ENCODE results near the gene SERPINB3. TPM values are rescaled to one million over a fixed set of nuclear protein-coding genes. Genes with fewer than 3 reads are reported as not detected.

The SERPINB3 gene
- total and polyA plus RNA-seq, 2 of the 13 experiments (the other 11 are each of a cell fraction or from before 2014, with no cell fraction given), result not detected

GRCh38 chr18:63701952-63702351 is 40.3 kb upstream of the SERPINB3 start:
- Histone ChIP-seq H3K9ac (ENCODE audit: insufficient read depth, low read depth, low read length) (no peak overlapping the region), H3K4me1 (ENCODE audit: insufficient read depth, low read length) (no peaks in the 10 kb centered on the region), H3K4me2 (ENCODE audit: low read depth, low read length) (no peak overlapping the region), H3K27me3 (ENCODE audit: control insufficient read depth in 1 of 2, insufficient read depth in 2 of 2, low read length in 2 of 2) (no peaks in the 10 kb centered on the region), H3K9me3 (ENCODE audit: low read length) (no peaks in the 10 kb centered on the region), H3K79me2 (ENCODE audit: insufficient read depth, low read length) (no peaks in the 10 kb centered on the region), H3K4me3 (replicated peaks in 1 of 3; ENCODE audit: insufficient read depth in 1 of 3, low read depth in 2 of 3, low read length in 3 of 3) (no peak overlapping the region), H3K27ac (ENCODE audit: extremely low read length, insufficient read depth, low read length) (no peak overlapping the region), H2AFZ (ENCODE audit: low read length) (no peak overlapping the region), H4K20me1 (ENCODE audit: insufficient read depth, low read length) (no peaks in the 10 kb centered on the region), H3K36me3 (replicated peaks in 1 of 2; ENCODE audit: control insufficient read depth in 1 of 2, insufficient read depth in 2 of 2, low read length in 2 of 2) (no peaks in the 10 kb centered on the region)
- 3% methylated on average over 5 of the region's 5 CpGs for WGBS (ENCODE audit: low lambda C conversion rate)
- BruUV-seq (replicated peaks), result no TSS peak
- ChIA-PET POLR2A (no interaction called here), CTCF (ENCODE audit: low intra/inter-chr PET ratio, low total read pairs) (no interaction called here)
- TF ChIP-seq JDP2 (CRISPR knock-in tag; IDR thresholded peaks at IDR 0.05; ENCODE audit: borderline replicate concordance), result no peak
- no peak for TF ChIP-seq HCFC1 (IDR thresholded peaks at IDR 0.05; ENCODE audit: low read depth, low read length)
- TF ChIP-seq ZNF441 (CRISPR knock-in tag; IDR thresholded peaks at IDR 0.05; ENCODE audit: borderline replicate concordance), result no peak
- no peak for TF ChIP-seq RXRB (CRISPR knock-in tag; IDR thresholded peaks at IDR 0.05; ENCODE audit: borderline replicate concordance)
- TF ChIP-seq TGIF2 (CRISPR knock-in tag; IDR thresholded peaks at IDR 0.05), result no peak
- TF ChIP-seq ZNF883 (CRISPR knock-in tag; IDR thresholded peaks at IDR 0.05; ENCODE audit: not compliant biosample characterization), result no peak
- TF ChIP-seq ZMAT3 (CRISPR knock-in tag; conservative IDR thresholded peaks at IDR 0.05), result no peak
- no peak for TF ChIP-seq PRMT3 (CRISPR knock-in tag; IDR thresholded peaks at IDR 0.05; ENCODE audit: borderline replicate concordance, low read depth)
- TF ChIP-seq FOXM1 (CRISPR knock-in tag; IDR thresholded peaks at IDR 0.05), result no peak
- no peak for TF ChIP-seq ZC3H4 (CRISPR knock-in tag; IDR thresholded peaks at IDR 0.05; ENCODE audit: borderline replicate concordance)
- no peak for TF ChIP-seq MTF2 (CRISPR knock-in tag; IDR thresholded peaks at IDR 0.05; ENCODE audit: borderline replicate concordance)
- TF ChIP-seq ZNF597 (CRISPR knock-in tag; IDR thresholded peaks at IDR 0.05), result no peak
- intact Hi-C loops (cut with micrococcal nuclease; ENCODE audit: unreplicated experiment) (no loop called here), in situ Hi-C loops (cut with HindIII; ENCODE audit: extremely low pct_ligation_motif_present, low pct_unique_long_range_greater_than_20kb) (no loop called here)
- FAIRE-seq, result no peak
- no peak for ATAC-seq
- DNase-seq (ENCODE audit: low spot score), result no peak
